ENCODE results near the gene NF2.

Gene NF2

GRCh38 chr22:29726106-29726505, 122.7 kb downstream of the NF2 start:
- DNase-seq: no peak

- DNase-seq: no peak
Measured at GRCh38 chr22:29726512-29727130, 123.2 kb downstream of the NF2 start.

- no peak for DNase-seq
Measured at GRCh38 chr22:29727131-29727523, 123.7 kb downstream of the NF2 start.

- no peak for DNase-seq
Measured at GRCh38 chr22:29729161-29729560, 125.7 kb downstream of the NF2 start.

- DNase-seq: no peak
Measured at GRCh38 chr22:29731058-29731850, 127.8 kb downstream of the NF2 start.

- no peak for DNase-seq
Measured at GRCh38 chr22:29732883-29733282, 129.4 kb downstream of the NF2 start.

GRCh38 chr22:29733362-29734201, 130.1 kb downstream of the NF2 start:
- peak; percentile 30 for DNase-seq

- DNase-seq: no peak
Measured at GRCh38 chr22:29734406-29734805, 131.0 kb downstream of the NF2 start.

GRCh38 chr22:29734838-29735237, 131.4 kb downstream of the NF2 start:
- DNase-seq: no peak

- DNase-seq: no peak
Measured at GRCh38 chr22:29735416-29735815, 132.0 kb downstream of the NF2 start.

GRCh38 chr22:29737251-29738117, 134.1 kb downstream of the NF2 start:
- no peak for DNase-seq

GRCh38 chr22:29738118-29738815, 134.8 kb downstream of the NF2 start:
- no peak for DNase-seq

GRCh38 chr22:29739346-29739875, 136.0 kb downstream of the NF2 start:
- no peak for DNase-seq

GRCh38 chr22:29740216-29740615, 136.8 kb downstream of the NF2 start:
- no peak for DNase-seq

- no peak for DNase-seq
Measured at GRCh38 chr22:29741926-29742325, 138.5 kb downstream of the NF2 start.

GRCh38 chr22:29742326-29742725, 138.9 kb downstream of the NF2 start:
- no peak for DNase-seq

GRCh38 chr22:29744902-29745301, 141.5 kb downstream of the NF2 start:
- DNase-seq: no peak

- DNase-seq: no peak
Measured at GRCh38 chr22:29747832-29748231, 144.4 kb downstream of the NF2 start.
